ENCODE results near the gene SYF2.

DNA sequence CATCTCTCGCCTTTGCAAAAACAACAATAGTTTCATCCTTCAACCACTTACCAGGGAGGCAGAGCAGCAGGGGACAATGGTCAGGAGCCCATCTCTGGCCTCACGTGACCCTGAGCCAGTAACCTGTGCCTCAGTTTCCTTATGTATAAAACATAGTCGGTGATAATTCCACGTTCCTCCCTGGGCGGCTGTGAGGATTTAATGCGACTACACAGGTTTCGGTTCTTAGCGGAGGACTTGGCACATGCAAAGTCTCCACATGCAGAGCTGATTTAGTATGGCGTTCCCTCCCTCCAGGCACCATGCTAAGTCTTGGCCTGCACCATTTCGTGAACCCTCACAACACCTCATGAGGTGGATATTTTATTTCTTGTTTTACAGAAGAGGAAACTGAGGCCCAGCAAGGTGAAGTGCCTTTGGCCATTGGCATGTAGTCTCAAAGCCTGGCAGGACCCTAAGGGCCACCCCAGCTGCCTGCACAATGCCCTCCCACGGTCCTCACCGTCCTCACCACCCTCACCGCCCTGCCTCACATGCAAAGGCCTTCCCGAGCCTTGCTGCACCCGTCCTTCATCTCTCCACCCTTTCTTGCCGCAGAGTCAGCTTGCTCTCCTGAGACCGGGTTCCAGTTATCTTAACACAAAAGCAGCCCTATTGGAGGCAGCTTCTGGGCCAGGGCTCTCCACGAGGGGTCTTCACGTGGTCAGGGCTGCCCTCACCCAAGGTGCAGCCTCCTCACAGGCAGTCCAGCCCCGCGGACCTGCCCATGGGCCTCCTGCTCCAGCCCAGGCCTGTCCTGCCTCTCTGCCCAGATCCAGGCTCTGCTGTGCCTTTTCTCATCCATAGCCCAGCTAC is 48.9 kb downstream of the SYF2 start:
- TF ChIP-seq, protein P1, sequence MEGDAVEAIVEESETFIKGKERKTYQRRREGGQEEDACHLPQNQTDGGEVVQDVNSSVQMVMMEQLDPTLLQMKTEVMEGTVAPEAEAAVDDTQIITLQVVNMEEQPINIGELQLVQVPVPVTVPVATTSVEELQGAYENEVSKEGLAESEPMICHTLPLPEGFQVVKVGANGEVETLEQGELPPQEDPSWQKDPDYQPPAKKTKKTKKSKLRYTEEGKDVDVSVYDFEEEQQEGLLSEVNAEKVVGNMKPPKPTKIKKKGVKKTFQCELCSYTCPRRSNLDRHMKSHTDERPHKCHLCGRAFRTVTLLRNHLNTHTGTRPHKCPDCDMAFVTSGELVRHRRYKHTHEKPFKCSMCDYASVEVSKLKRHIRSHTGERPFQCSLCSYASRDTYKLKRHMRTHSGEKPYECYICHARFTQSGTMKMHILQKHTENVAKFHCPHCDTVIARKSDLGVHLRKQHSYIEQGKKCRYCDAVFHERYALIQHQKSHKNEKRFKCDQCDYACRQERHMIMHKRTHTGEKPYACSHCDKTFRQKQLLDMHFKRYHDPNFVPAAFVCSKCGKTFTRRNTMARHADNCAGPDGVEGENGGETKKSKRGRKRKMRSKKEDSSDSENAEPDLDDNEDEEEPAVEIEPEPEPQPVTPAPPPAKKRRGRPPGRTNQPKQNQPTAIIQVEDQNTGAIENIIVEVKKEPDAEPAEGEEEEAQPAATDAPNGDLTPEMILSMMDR (conservative IDR thresholded peaks at IDR 0.05; ENCODE audit: low read depth, low read length): no peak
- TF ChIP-seq EZH2 (IDR thresholded peaks at IDR 0.05; ENCODE audit: low read length, unreplicated experiment): no peak
- no peak for TF ChIP-seq EZH2phosphoT487 (IDR thresholded peaks at IDR 0.05; ENCODE audit: borderline replicate concordance, low read length)
